ENCODE results near the gene RAB7A. TPM values are rescaled to one million over a fixed set of nuclear protein-coding genes. Genes with fewer than 3 reads are reported as not detected.
"Not testable (repeated sequence)": the region's sequence is repeated elsewhere in the genome, so short reads cannot be mapped to it uniquely, and the experiment has no call there.

Gene RAB7A
- total and polyA plus RNA-seq, 2 donors (not counting 1 experiment from before 2014, with no cell fraction given) = 62.7 to 138 TPM

GRCh38 chr3:128830762-128831161, 104.8 kb downstream of the RAB7A start:
- H3K9me3 Mint-ChIP-seq (ENCODE audit: insufficient read depth); intact Hi-C loops (cut with micrococcal nuclease); H3K27ac Mint-ChIP-seq; CTCF ChIA-PET; H3K4me2 ChIP-seq (replicated peaks; ENCODE audit: low read depth, low read length, poor library complexity, severe bottlenecking); H3K4me3 Mint-ChIP-seq; H3K9me3 ChIP-seq (ENCODE audit: control extremely low read depth in 1 of 3, control insufficient read depth in 2 of 3, insufficient read depth in 1 of 3, low read length in 2 of 3); H3K4me3 ChIP-seq (ENCODE audit: control extremely low read depth in 1 of 5, extremely low read depth in 1 of 5, insufficient read depth in 1 of 5, low read depth in 2 of 5, low read length in 4 of 5); H3K79me2 ChIP-seq (ENCODE audit: control insufficient read depth, insufficient read depth, low read length); POLR2A ChIA-PET; H3K27ac ChIP-seq (ENCODE audit: low read length in 2 of 2); H3K4me1 Mint-ChIP-seq; H2AFZ ChIP-seq (ENCODE audit: insufficient read depth, low read depth, low read length, poor library complexity, severe bottlenecking); H4K20me1 ChIP-seq (ENCODE audit: control insufficient read depth, insufficient read depth, low read length, poor library complexity, severe bottlenecking); H3K9ac ChIP-seq (ENCODE audit: low read length); H3K27me3 Mint-ChIP-seq; DNase-seq; H3K4me1 ChIP-seq (ENCODE audit: control insufficient read depth in 2 of 2, insufficient read depth in 2 of 2, low read length in 2 of 2); ATAC-seq (ENCODE audit: low read depth); H3K36me3 ChIP-seq (replicated peaks in 1 of 2; ENCODE audit: control extremely low read depth in 1 of 2, control insufficient read depth in 1 of 2, extremely low read depth in 1 of 2, insufficient read depth in 2 of 2, low read length in 1 of 2); H3K27me3 ChIP-seq (replicated peaks in 1 of 4; ENCODE audit: control extremely low read depth in 1 of 4, control insufficient read depth in 3 of 4, insufficient read depth in 4 of 4, low read length in 3 of 4): not testable (repeated sequence)
- 86% methylated on average over 4 of the region's 5 CpGs for WGBS (ENCODE audit: insufficient coverage)

- H3K4me1 ChIP-seq (ENCODE audit: control insufficient read depth in 2 of 2, insufficient read depth in 2 of 2, low read length in 2 of 2); ATAC-seq (ENCODE audit: low read depth); POLR2A ChIA-PET; H3K4me1 Mint-ChIP-seq; H3K9me3 Mint-ChIP-seq (ENCODE audit: insufficient read depth); H3K4me3 ChIP-seq (ENCODE audit: control extremely low read depth in 1 of 5, extremely low read depth in 1 of 5, insufficient read depth in 1 of 5, low read depth in 2 of 5, low read length in 4 of 5); CTCF ChIA-PET; H3K36me3 ChIP-seq (replicated peaks in 1 of 2; ENCODE audit: control extremely low read depth in 1 of 2, control insufficient read depth in 1 of 2, extremely low read depth in 1 of 2, insufficient read depth in 2 of 2, low read length in 1 of 2); H2AFZ ChIP-seq (ENCODE audit: insufficient read depth, low read depth, low read length, poor library complexity, severe bottlenecking); intact Hi-C loops (cut with micrococcal nuclease); H3K27me3 ChIP-seq (replicated peaks in 1 of 4; ENCODE audit: control extremely low read depth in 1 of 4, control insufficient read depth in 3 of 4, insufficient read depth in 4 of 4, low read length in 3 of 4); H4K20me1 ChIP-seq (ENCODE audit: control insufficient read depth, insufficient read depth, low read length, poor library complexity, severe bottlenecking); H3K9ac ChIP-seq (ENCODE audit: low read length); H3K79me2 ChIP-seq (ENCODE audit: control insufficient read depth, insufficient read depth, low read length); H3K9me3 ChIP-seq (ENCODE audit: control extremely low read depth in 1 of 3, control insufficient read depth in 2 of 3, insufficient read depth in 1 of 3, low read length in 2 of 3); DNase-seq; H3K27me3 Mint-ChIP-seq; H3K4me2 ChIP-seq (replicated peaks; ENCODE audit: low read depth, low read length, poor library complexity, severe bottlenecking); H3K4me3 Mint-ChIP-seq; H3K27ac ChIP-seq (ENCODE audit: low read length in 2 of 2); H3K27ac Mint-ChIP-seq: not testable (repeated sequence)
- WGBS (ENCODE audit: insufficient coverage) = 99% methylated on average over 5 of the region's 5 CpGs
Measured at GRCh38 chr3:128832979-128833378, 107.0 kb downstream of the RAB7A start.

GRCh38 chr3:128835096-128835495, 109.1 kb downstream of the RAB7A start:
- intact Hi-C loops (cut with micrococcal nuclease) = no loop called here
- no peak overlapping the region for H3K4me3 ChIP-seq (ENCODE audit: control extremely low read depth in 1 of 5, extremely low read depth in 1 of 5, insufficient read depth in 1 of 5, low read depth in 2 of 5, low read length in 4 of 5)
- H3K9ac ChIP-seq (ENCODE audit: low read length) = no peak overlapping the region
- H4K20me1 ChIP-seq (ENCODE audit: control insufficient read depth, insufficient read depth, low read length, poor library complexity, severe bottlenecking) = no peaks in the 10 kb centered on the region
- no peaks in the 10 kb centered on the region for H3K9me3 ChIP-seq (ENCODE audit: control extremely low read depth in 1 of 3, control insufficient read depth in 2 of 3, insufficient read depth in 1 of 3, low read length in 2 of 3)
- Mint-ChIP-seq H3K9me3 (ENCODE audit: insufficient read depth) (no peaks in the 10 kb centered on the region), H3K4me3 (no peak overlapping the region), H3K27me3 (no peaks in the 10 kb centered on the region), H3K27ac (no peak overlapping the region), H3K4me1 (no peaks in the 10 kb centered on the region)
- H3K4me1 ChIP-seq (ENCODE audit: control insufficient read depth in 2 of 2, insufficient read depth in 2 of 2, low read length in 2 of 2) = no peaks in the 10 kb centered on the region
- DNase-seq = no peak
- ChIA-PET CTCF (no interaction called here), POLR2A (no interaction called here)
- H3K4me2 ChIP-seq (replicated peaks; ENCODE audit: low read depth, low read length, poor library complexity, severe bottlenecking) = no peak overlapping the region
- ATAC-seq (ENCODE audit: low read depth) = no peak
- 73% methylated on average over 2 of the region's 4 CpGs for WGBS (ENCODE audit: insufficient coverage)
- no peaks in the 10 kb centered on the region for H3K36me3 ChIP-seq (replicated peaks in 1 of 2; ENCODE audit: control extremely low read depth in 1 of 2, control insufficient read depth in 1 of 2, extremely low read depth in 1 of 2, insufficient read depth in 2 of 2, low read length in 1 of 2)
- no peak overlapping the region for H2AFZ ChIP-seq (ENCODE audit: insufficient read depth, low read depth, low read length, poor library complexity, severe bottlenecking)
- H3K79me2 ChIP-seq (ENCODE audit: control insufficient read depth, insufficient read depth, low read length) = no peaks in the 10 kb centered on the region
- no peak for TF ChIP-seq CTCF (IDR thresholded peaks at IDR 0.05)
- no peak for TF ChIP-seq EZH2 (IDR thresholded peaks at IDR 0.05; ENCODE audit: borderline replicate concordance, insufficient read depth, low read depth, low read length, poor library complexity, severe bottlenecking)
- H3K27me3 ChIP-seq (replicated peaks in 1 of 4; ENCODE audit: control extremely low read depth in 1 of 4, control insufficient read depth in 3 of 4, insufficient read depth in 4 of 4, low read length in 3 of 4) = no peaks in the 10 kb centered on the region
- H3K27ac ChIP-seq (ENCODE audit: low read length in 2 of 2) = no peak overlapping the region

All from B cell (primary cell).